ENCODE measurements around the gene AQP3. TPM values are rescaled to one million over a fixed set of nuclear protein-coding genes. Genes with fewer than 3 reads are reported as not detected.

Gene AQP3
- total RNA-seq, result 0.42 and 0.59 TPM in 2 replicates

DNA sequence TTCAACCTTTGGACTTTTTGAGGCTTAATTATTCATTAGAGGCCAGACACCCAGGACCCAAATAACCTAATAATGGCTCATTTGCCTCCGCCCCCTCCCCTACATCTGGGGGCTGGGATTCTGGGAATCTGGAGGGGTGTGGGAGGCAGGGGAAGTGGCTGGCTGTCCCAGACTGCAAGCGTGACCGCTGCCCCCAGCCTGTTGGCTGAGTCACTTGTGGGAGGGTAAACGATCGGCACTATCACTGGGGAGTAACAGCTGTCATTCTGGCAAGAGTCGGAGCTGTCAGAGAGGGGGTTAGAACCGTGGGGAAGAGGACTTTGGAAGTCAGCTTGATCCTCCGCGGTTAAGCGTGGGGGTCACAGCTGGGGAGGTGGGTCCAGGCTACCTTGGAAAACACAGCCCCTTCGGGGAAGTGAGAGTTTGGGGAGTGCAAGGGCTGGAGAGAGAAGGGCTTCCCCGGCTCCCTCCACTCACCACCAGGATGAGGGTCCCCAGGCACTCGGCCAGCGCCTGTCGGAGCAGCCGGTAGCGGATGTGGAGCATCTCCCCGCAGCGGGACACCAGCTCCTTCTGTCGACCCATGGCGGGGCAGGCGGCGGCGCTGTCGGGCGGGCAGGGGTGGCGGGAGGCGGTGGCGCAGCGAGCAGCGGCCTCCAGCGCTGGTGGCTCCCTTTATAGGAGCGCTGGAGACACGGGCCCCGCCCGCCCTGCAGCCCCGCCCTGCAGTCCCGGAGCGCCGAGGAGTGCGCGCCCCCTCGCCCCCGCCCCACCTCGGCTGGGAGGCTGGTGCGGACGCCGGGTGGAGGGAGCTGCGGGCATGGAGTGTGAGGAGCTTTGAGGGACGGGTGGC, at the start of gene AQP3:
TSS of gene AQP3 (minus strand) at position 648 of the 853 bp plus-strand sequence. CDS start at position 585, 63 bp downstream.

GRCh38 chr9:33473643-33474352, 26.4 kb upstream of the AQP3 start, which contains the start of gene NOL6:
Gene NOL6 (minus strand): TSS chr9:33473924. CDS start chr9:33473842, 82 bp downstream.

GRCh38 chr9:33402371-33402770, 45.0 kb downstream of the AQP3 start, which contains the start of gene AQP7:
Gene AQP7 (minus strand): TSS chr9:33402568. CDS start chr9:33401262, 1,306 bp downstream.

Other genes with a start within 250 kb of the AQP3 start
- gene SPINK4, start 207.4 kb downstream of the AQP3 start, total RNA-seq, result not detected in 2 replicates
- 12.8 and 13.9 TPM in 2 replicates for gene BAG1, start 182.9 kb downstream of the AQP3 start, total RNA-seq
- gene CHMP5, start 182.5 kb downstream of the AQP3 start, total RNA-seq, result 149 and 157 TPM in 2 replicates
- 22.0 and 32.8 TPM in 2 replicates for gene NFX1, start 157.1 kb downstream of the AQP3 start, total RNA-seq
- gene AQP7, start 45.0 kb downstream of the AQP3 start, total RNA-seq, result not detected in 2 replicates
- 28.5 and 56.2 TPM in 2 replicates for gene NOL6, start 26.3 kb upstream of the AQP3 start, total RNA-seq
- gene ANKRD18B, start 76.7 kb upstream of the AQP3 start, total RNA-seq, result 6.4 and 35.6 TPM in 2 replicates

All from smooth muscle cell of the umbilical artery (primary cell).